Liver (tissue), 9 donors: ENCODE measurements around the gene NOX3. TPM values are rescaled to one million over a fixed set of nuclear protein-coding genes. Genes with fewer than 3 reads are reported as not detected.

Experiments
- DNase-seq: peaks from one replicate; pipeline ENCODE4 v3.0.0-alpha.2; 2017; ENCODE audit warnings: low spot score
- H3K27ac ChIP-seq, 2 donors: one replicate each; pipeline ENCODE4 v1.7.0; 2013; ENCODE audit warnings: inconsistent platforms in 2 of 2, low read length in 2 of 2, control low read depth in 1 of 2, low read depth in 1 of 2, mild to moderate bottlenecking in 1 of 2
- H3K27me3 ChIP-seq, 4 donors: one replicate each; pipeline versions ENCODE4 v1.6.1 to v1.7.0; 2013; ENCODE audit warnings: low read length in 3 of 4, inconsistent platforms in 1 of 4, mild to moderate bottlenecking in 1 of 4, moderate library complexity in 1 of 4; ENCODE audit not compliant: control insufficient read depth in 4 of 4, insufficient read depth in 4 of 4
- H3K36me3 ChIP-seq, 4 donors: one replicate each; pipeline versions ENCODE4 v1.6.1 to v1.7.0; 2013; ENCODE audit warnings: low read length in 3 of 4, mild to moderate bottlenecking in 3 of 4, low read depth in 1 of 4, moderate library complexity in 1 of 4; ENCODE audit not compliant: control insufficient read depth in 4 of 4, insufficient read depth in 3 of 4
- H3K4me1 ChIP-seq, 4 donors: one replicate each; pipeline versions ENCODE4 v1.6.1 to v1.7.0; 2013; ENCODE audit warnings: low read length in 3 of 4, mild to moderate bottlenecking in 3 of 4, moderate library complexity in 1 of 4; ENCODE audit not compliant: control insufficient read depth in 4 of 4, insufficient read depth in 4 of 4
- H3K4me3 ChIP-seq, 3 donors: one replicate each; pipeline versions ENCODE4 v1.6.1 to v1.7.0; 2013; ENCODE audit warnings: low read length in 3 of 3, control low read depth in 1 of 3, low read depth in 1 of 3, mild to moderate bottlenecking in 1 of 3
- H3K9ac ChIP-seq, 2 donors: one replicate each; pipeline ENCODE4 v1.7.0; 2013; ENCODE audit warnings: low read length in 2 of 2, mild to moderate bottlenecking in 2 of 2, moderate library complexity in 2 of 2, control low read depth in 1 of 2, low read depth in 1 of 2
- H3K9me3 ChIP-seq, 4 donors: one replicate each; pipeline versions ENCODE4 v1.6.1 to v1.7.0; 2013; ENCODE audit warnings: low read length in 3 of 4; ENCODE audit not compliant: control insufficient read depth in 4 of 4
- EGR1 ChIP-seq, 2 donors: IDR thresholded peaks; 2 replicates each; pipeline ENCODE4 v1.6.1; 2016 to 2018; ENCODE audit warnings: antibody characterized with exemption in 2 of 2, low read depth in 2 of 2
- FOXA1 ChIP-seq: IDR thresholded peaks from 2 replicates; pipeline ENCODE4 v1.6.1; 2016; ENCODE audit warnings: antibody characterized with exemption
- FOXA2 ChIP-seq: IDR thresholded peaks from 2 replicates; pipeline ENCODE4 v1.6.1; 2016; ENCODE audit warnings: antibody characterized with exemption
- GABPA ChIP-seq, 2 donors: IDR thresholded peaks in 1 of 2; conservative IDR thresholded peaks in 1 of 2; 2 replicates each; pipeline ENCODE4 v1.6.1; 2016; ENCODE audit warnings: antibody characterized with exemption in 2 of 2, mild to moderate bottlenecking in 1 of 2, moderate library complexity in 1 of 2
- HNF4A ChIP-seq, 2 donors: conservative IDR thresholded peaks; 2 replicates each; pipeline ENCODE4 v1.6.1; 2016; ENCODE audit warnings: antibody characterized with exemption in 2 of 2, mild to moderate bottlenecking in 2 of 2
- HNF4G ChIP-seq: IDR thresholded peaks from 2 replicates; pipeline ENCODE4 v1.6.1; 2016; ENCODE audit warnings: antibody characterized with exemption
- JUND ChIP-seq, 2 donors: IDR thresholded peaks; 2 replicates each; pipeline ENCODE4 v1.6.1; 2016; ENCODE audit warnings: antibody characterized with exemption in 2 of 2
- NR2F2 ChIP-seq: IDR thresholded peaks from 2 replicates; pipeline ENCODE4 v1.6.1; 2016; ENCODE audit warnings: antibody characterized with exemption
- RAD21 ChIP-seq, 2 donors: IDR thresholded peaks; 2 replicates each; pipeline ENCODE4 v1.6.1; 2016; ENCODE audit warnings: antibody characterized with exemption in 2 of 2, mild to moderate bottlenecking in 2 of 2
- RXRA ChIP-seq, 2 donors: IDR thresholded peaks; 2 replicates each; pipeline ENCODE4 v1.6.1; 2017 to 2018; ENCODE audit warnings: antibody characterized with exemption in 2 of 2, mild to moderate bottlenecking in 1 of 2
- SP1 ChIP-seq: IDR thresholded peaks from 2 replicates; pipeline ENCODE4 v1.6.1; 2018; ENCODE audit warnings: antibody characterized with exemption, mild to moderate bottlenecking
- TAF1 ChIP-seq: conservative IDR thresholded peaks from 2 replicates; pipeline ENCODE4 v1.6.1; 2016; ENCODE audit warnings: antibody characterized with exemption, mild to moderate bottlenecking
- YY1 ChIP-seq: IDR thresholded peaks from 2 replicates; pipeline ENCODE4 v1.6.1; 2016; ENCODE audit warnings: antibody characterized with exemption, mild to moderate bottlenecking
- WGBS: extraction: QIAGEN DNeasy Blood & Tissue Kit; methylation state at CpG from one replicate; pipeline ENCODE4 v1.1.7; 2013; 5-methylcytosine and 5-hydroxymethylcytosine counted together
- polyA plus RNA-seq, 2 donors: library from polyadenylated mRNA; stranded (reverse) in 1 of 2; unstranded in 1 of 2; fragments of 200-250 nt in 1 of 2; fragments of >200 nt in 1 of 2; fragmentation: Nextera tagmentation in 1 of 2; extraction: Ambion mirVana in 1 of 2; gene quantifications; one replicate each; pipeline versions ENCODE4 v1.2.1 to v1.2.3, GENCODE V29; 2013 to 2015
- total RNA-seq, 2 donors: library from RNA; depleted of rRNA; stranded (reverse); fragments of >200 nt; gene quantifications; one replicate each; pipeline ENCODE4 v1.2.3, GENCODE V29; 2014
- TF ChIP-seq, protein P1 (sequence below): IDR thresholded peaks from 2 replicates; pipeline ENCODE4 v1.6.1; 2016; ENCODE audit warnings: antibody characterized with exemption
- TF ChIP-seq, protein P2 (sequence below): IDR thresholded peaks from 2 replicates; pipeline ENCODE4 v1.6.1; 2016; ENCODE audit warnings: antibody characterized with exemption, mild to moderate bottlenecking
- TF ChIP-seq, protein P3 (sequence below): IDR thresholded peaks from 2 replicates; pipeline ENCODE4 v1.6.1; 2016; ENCODE audit warnings: antibody characterized with exemption
- TF ChIP-seq, protein P4 (sequence below): IDR thresholded peaks from 2 replicates; pipeline ENCODE4 v1.6.1; 2016; ENCODE audit warnings: antibody characterized with exemption
- TF ChIP-seq, protein P5 (sequence below): fragments of 150-350 bp; IDR thresholded peaks from 2 replicates; pipeline ENCODE4 v1.5.1; 2017; ENCODE audit warnings: improper control_type of control experiment, low read depth, low read length; ENCODE audit not compliant: missing input control
- donor health status: healthy.
- donor health status: healthy.
- donor health status: healthy.
- donor health status: healthy.
- donor health status: healthy.

NOX3 gene
- total and polyA plus RNA-seq, 4 donors: not detected

DNA sequence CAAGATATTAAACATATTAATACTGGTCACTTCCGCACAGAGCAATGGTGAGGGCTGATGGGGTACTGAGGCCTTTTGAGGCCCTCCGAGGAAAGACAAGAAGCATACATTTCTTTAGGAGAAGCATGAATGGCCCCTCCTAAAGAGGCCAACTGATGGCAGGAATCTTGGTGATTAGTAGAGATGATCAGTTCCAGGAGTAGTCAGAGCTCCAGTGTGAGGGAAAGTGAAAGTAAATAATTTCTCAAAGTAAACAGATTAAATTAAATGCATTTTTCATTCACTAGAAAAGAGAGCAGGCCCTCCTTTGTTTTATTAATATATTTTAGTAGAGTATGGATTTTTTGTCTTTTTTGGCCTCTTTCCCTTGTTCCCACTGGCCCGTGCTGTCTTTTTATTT lies 38.2 kb downstream of the NOX3 start:
- H3K9me3 ChIP-seq: no peaks in the 10 kb centered on the region
- no peak overlapping the region for H3K27ac ChIP-seq
- H3K36me3 ChIP-seq: no peaks in the 10 kb centered on the region
- WGBS: 75% methylated on average over 3 of the region's 3 CpGs
- no peak for DNase-seq
- TF ChIP-seq HNF4G (no peak), HNF4A (conservative IDR thresholded peaks at IDR 0.05) (no peak), SP1 (no peak), NR2F2 (no peak), FOXA2 (no peak), FOXA1 (no peak), EGR1 (IDR thresholded peaks at IDR 0.05; ENCODE audit: low read depth in 2 of 2) (no peak), TAF1 (no peak), GABPA (IDR thresholded peaks at IDR 0.05 in 1 of 2, conservative IDR thresholded peaks at IDR 0.05 in 1 of 2) (no peak), YY1 (no peak), RXRA (IDR thresholded peaks at IDR 0.05) (no peak), RAD21 (IDR thresholded peaks at IDR 0.05) (no peak), JUND (IDR thresholded peaks at IDR 0.05) (no peak)
- TF ChIP-seq, protein P1, sequence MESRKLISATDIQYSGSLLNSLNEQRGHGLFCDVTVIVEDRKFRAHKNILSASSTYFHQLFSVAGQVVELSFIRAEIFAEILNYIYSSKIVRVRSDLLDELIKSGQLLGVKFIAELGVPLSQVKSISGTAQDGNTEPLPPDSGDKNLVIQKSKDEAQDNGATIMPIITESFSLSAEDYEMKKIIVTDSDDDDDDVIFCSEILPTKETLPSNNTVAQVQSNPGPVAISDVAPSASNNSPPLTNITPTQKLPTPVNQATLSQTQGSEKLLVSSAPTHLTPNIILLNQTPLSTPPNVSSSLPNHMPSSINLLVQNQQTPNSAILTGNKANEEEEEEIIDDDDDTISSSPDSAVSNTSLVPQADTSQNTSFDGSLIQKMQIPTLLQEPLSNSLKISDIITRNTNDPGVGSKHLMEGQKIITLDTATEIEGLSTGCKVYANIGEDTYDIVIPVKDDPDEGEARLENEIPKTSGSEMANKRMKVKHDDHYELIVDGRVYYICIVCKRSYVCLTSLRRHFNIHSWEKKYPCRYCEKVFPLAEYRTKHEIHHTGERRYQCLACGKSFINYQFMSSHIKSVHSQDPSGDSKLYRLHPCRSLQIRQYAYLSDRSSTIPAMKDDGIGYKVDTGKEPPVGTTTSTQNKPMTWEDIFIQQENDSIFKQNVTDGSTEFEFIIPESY: no peak
- TF ChIP-seq, protein P2, sequence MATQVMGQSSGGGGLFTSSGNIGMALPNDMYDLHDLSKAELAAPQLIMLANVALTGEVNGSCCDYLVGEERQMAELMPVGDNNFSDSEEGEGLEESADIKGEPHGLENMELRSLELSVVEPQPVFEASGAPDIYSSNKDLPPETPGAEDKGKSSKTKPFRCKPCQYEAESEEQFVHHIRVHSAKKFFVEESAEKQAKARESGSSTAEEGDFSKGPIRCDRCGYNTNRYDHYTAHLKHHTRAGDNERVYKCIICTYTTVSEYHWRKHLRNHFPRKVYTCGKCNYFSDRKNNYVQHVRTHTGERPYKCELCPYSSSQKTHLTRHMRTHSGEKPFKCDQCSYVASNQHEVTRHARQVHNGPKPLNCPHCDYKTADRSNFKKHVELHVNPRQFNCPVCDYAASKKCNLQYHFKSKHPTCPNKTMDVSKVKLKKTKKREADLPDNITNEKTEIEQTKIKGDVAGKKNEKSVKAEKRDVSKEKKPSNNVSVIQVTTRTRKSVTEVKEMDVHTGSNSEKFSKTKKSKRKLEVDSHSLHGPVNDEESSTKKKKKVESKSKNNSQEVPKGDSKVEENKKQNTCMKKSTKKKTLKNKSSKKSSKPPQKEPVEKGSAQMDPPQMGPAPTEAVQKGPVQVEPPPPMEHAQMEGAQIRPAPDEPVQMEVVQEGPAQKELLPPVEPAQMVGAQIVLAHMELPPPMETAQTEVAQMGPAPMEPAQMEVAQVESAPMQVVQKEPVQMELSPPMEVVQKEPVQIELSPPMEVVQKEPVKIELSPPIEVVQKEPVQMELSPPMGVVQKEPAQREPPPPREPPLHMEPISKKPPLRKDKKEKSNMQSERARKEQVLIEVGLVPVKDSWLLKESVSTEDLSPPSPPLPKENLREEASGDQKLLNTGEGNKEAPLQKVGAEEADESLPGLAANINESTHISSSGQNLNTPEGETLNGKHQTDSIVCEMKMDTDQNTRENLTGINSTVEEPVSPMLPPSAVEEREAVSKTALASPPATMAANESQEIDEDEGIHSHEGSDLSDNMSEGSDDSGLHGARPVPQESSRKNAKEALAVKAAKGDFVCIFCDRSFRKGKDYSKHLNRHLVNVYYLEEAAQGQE: no peak
- TF ChIP-seq, protein P3, sequence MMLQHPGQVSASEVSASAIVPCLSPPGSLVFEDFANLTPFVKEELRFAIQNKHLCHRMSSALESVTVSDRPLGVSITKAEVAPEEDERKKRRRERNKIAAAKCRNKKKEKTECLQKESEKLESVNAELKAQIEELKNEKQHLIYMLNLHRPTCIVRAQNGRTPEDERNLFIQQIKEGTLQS: no peak
- TF ChIP-seq, protein P4, sequence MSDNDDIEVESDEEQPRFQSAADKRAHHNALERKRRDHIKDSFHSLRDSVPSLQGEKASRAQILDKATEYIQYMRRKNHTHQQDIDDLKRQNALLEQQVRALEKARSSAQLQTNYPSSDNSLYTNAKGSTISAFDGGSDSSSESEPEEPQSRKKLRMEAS: no peak
- TF ChIP-seq, protein P5, sequence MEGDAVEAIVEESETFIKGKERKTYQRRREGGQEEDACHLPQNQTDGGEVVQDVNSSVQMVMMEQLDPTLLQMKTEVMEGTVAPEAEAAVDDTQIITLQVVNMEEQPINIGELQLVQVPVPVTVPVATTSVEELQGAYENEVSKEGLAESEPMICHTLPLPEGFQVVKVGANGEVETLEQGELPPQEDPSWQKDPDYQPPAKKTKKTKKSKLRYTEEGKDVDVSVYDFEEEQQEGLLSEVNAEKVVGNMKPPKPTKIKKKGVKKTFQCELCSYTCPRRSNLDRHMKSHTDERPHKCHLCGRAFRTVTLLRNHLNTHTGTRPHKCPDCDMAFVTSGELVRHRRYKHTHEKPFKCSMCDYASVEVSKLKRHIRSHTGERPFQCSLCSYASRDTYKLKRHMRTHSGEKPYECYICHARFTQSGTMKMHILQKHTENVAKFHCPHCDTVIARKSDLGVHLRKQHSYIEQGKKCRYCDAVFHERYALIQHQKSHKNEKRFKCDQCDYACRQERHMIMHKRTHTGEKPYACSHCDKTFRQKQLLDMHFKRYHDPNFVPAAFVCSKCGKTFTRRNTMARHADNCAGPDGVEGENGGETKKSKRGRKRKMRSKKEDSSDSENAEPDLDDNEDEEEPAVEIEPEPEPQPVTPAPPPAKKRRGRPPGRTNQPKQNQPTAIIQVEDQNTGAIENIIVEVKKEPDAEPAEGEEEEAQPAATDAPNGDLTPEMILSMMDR: no peak
- H3K9ac ChIP-seq: no peak overlapping the region
- H3K27me3 ChIP-seq: no peaks in the 10 kb centered on the region
- H3K4me1 ChIP-seq: no peaks in the 10 kb centered on the region
- no peak overlapping the region for H3K4me3 ChIP-seq
